ENCODE data around the gene ZNF554.

The ZNF554 gene

DNA sequence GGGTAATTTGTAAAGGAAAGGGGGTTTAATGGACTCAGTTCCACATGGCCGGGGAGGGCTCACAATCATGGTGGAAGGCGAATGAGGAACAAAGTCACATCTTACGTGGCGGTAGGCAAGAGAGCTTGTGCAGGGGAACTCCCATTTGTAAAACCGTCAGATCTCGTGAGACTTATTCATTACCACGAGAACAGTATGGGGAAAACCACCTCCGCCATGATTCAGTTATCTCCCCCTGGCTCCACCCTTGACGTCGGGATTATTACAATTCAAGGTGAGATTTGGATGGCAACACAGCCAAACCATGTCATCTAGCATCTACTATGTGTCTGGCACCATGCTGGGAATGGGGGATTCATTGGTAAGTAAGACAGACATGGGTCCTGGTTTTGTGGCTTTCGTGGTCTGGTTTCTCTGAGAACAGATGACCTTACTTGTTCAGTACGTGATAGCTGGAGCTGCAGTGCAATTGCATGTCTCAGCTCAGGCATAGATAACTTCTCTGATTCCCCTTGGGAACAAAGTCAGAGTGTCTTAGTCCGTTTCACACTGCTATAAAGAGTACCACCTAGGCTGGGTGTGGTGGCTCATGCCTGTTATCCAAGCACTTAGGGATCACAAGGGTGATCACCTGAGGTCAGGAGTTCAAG, 8.3 kb downstream of the ZNF554 start:
- no peak for DNase-seq (ENCODE audit: low read depth in 2 of 2)

DNA sequence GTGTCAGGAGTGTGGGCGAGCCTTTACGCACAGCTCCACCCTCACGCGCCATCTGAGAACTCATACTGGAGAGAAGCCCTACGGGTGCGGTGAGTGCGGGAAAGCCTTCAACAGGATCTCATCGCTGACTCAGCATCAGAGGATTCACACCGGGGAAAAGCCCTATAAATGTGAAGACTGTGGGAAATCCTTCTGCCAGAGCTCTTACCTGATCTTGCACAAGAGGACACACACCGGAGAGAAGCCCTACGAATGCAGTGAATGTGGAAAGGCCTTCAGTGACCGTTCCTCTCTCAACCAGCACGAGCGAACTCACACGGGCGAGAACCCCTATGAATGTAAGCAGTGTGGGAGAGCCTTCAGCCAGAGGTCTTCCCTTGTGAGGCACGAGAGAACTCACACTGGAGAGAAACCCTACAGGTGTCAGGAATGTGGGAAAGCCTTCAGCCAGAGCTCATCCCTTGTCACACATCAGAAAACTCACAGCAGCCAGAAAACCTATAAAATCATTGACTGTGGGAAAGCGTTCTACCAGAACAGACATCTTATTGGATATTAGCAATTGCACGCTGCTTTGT, 14.7 kb downstream of the ZNF554 start:
- DNase-seq (ENCODE audit: low read depth in 2 of 2), result no peak

DNA sequence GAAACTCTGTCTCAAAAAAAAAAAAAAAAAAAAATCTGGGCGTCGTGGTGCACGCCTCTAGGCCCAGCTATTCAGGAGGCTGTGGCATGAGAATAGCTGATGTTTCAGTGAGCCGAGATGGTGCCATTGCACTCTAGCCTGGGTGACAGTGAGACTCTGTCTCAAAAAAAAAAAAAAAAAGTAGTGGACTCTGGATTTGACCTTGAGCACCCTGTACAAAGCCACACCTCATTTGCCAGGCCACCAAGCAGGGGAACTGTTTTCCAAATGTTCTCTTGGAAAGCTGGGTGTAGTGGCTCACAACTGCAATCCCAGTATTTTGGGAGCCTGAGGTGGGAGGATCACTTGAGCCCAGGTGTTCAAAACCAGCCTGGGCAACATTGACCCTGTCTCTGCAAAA, 17.8 kb downstream of the ZNF554 start:
- no peak for DNase-seq (ENCODE audit: low read depth in 2 of 2)

DNA sequence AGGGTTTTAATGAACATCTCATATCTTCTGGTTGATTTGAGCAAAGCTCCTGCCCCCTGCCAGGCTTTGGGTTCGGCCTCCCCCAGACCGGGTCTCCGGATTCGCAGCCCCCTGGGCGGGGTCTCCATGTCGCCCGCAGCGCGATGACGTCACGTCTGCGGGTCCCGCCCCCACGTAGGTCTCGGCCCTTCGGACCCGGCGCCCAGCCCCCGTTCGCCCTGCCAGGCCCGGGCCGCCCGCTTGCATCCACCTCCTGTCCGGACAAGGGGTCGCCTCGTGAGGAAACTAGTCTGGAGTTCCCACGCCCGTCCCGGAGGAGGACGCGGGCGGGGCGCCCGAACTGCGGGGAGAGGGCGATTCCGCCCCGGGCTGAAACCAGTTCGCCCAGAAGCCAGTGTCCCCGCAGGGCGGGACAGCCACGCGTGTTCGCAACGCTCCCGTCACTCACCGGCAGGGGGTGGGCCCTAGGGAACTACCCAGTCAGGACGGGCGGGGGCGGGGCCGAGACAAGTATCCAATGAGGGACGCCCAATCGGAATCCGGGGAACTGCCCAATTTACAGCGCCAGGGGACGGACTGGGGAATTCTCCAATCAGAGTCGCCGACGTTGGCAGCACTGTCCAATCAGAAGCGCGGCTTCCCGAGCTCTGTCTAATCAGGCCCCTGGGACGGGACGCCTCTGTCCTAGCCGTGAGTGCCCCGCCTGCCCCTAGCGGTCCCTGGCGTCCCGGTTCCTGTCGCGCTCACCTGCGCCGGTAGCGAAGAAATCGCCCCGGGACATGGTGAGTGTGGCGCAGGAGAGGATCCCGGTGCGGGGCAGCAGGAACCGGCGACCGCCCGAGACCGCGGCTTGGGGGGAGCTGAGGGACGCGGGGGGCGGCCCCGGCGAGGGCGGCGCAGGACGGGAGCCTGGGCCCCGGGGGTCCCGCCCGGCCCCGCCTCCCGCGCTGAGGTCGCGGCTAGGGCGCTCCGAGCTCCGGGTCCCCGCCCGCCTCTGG, 21.4 kb downstream of the ZNF554 start, which contains the start of gene ZNF555:
TSS of gene ZNF555 (plus strand) at position 682 of the 998 bp plus-strand sequence. CDS start at position 780, 98 bp downstream.
- DNase-seq (ENCODE audit: low read depth in 2 of 2), result peak; percentile 97

DNA sequence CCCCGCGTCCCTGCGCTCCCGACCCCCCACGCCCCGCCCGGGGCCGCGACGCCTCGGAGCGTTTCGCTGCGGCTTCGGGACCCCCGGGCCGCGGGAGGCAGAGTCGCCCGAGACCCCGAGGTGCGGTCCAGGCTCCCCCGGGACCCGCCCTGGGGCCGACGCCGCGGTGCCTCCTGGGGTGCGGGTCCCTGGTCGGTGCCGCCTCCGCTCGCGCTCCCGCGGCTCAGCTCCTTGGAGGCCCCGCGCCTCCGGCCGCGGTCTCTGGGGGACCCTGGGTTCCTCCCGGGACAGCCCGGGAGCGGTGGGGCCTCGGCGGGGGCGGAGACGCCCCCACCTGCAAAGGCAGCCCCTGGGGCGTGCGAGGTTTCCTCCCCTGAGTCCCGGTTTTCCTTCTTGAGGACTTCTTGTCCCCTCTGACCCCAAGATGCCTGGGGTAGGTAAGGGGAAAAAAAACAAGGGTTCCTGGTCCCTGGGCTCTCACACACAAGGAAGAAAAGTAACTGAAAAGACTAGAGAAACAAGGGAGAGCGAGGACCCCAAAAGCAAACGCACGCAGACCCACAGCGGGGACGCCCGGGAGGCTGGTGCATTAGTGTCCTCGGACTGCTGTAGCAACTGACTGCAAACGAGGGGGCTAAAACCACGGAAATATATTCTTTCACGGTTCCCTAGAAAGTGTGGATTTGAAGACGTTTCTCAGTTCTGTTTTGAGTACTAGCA, 22.3 kb downstream of the ZNF554 start:
- DNase-seq (ENCODE audit: low read depth in 2 of 2), result no peak

DNA sequence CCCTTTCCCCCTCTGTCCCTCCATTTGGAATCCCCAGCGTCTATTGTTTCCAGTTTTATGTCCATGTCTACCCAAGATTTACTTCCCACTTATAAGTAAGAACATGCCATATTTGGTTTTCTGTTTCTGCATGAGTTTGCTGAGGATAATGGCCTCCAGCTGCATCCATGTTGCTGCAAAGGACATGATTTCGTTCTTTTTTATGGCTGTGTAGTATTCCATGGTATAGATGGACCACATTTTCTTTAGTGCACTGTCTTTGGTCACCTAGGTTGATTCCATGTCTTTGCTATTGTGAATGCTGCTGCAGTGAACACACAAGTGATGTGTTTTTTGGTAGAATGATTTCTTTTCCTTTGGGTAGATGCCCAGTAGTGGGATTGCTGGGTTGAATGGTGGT, 25.4 kb downstream of the ZNF554 start:
- DNase-seq (ENCODE audit: low read depth in 2 of 2), result no peak

GRCh38 chr19:2846180-2846894, 26.7 kb downstream of the ZNF554 start:
- no peak for DNase-seq (ENCODE audit: low read depth in 2 of 2)

DNA sequence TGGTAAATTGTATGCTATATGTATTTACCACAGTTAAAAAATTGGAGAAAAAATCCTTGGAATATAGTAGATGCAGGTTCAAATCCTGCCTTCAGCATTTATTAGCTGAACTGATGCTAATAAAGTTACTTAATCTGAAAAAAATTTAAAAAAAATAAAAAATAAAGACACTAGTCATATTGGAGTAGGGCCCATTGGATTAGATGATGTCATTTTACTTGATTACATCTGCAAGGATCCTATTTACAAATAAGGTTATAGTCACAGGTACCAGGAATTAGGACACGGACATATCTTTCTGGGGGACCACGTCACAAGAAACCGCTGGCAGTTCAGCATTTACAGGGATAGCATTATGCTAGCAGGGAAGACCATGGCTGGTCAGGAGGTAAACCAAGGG, 27.8 kb downstream of the ZNF554 start:
- DNase-seq (ENCODE audit: low read depth in 2 of 2), result no peak

DNA sequence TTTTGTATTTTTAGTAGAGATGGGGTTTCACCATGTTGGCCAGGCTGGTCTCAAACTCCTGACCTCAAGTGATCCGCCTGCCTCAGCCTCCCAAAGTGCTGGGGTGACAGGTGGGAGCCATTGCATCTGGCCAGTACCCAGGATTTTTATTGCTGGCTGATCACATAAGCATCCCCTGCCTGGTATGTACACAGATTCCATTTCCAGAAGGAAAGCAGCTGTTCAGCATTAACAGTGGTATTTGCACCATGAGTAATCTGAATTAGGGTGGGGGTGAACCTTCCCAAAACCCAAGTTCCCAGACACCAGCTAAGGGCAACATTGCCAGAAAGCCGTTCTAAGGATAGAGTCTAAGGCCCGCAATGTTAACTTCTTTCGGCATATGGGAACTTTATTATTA, 28.9 kb downstream of the ZNF554 start:
- DNase-seq (ENCODE audit: low read depth in 2 of 2), result peak; percentile 6 to 15

GRCh38 chr19:2850256-2850925, 30.7 kb downstream of the ZNF554 start:
- DNase-seq (ENCODE audit: low read depth in 2 of 2), result no peak

GRCh38 chr19:2852598-2852997, 32.9 kb downstream of the ZNF554 start:
- no peak for DNase-seq (ENCODE audit: low read depth in 2 of 2)

GRCh38 chr19:2853015-2853606, 33.4 kb downstream of the ZNF554 start:
- DNase-seq (ENCODE audit: low read depth in 2 of 2), result no peak

DNA sequence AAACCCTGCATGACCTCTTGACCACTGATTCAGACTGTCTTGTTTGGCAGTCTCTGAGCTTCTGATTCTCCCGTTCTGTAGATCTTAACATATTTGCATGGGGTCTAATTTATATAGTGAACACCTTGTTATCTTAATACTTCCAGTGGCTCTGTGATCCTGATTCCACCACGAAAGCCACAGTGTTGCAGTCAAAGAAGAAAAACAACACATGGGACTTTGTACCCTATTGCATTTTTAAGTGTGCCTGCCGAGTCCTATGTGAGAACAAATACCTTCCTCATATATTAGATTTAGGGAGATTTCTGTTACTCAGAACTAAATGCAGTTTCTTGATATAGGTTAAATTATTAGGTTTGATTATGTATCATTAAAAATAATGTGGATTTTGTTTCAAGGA, 35.2 kb downstream of the ZNF554 start:
- no peak for DNase-seq (ENCODE audit: low read depth in 2 of 2)

DNA sequence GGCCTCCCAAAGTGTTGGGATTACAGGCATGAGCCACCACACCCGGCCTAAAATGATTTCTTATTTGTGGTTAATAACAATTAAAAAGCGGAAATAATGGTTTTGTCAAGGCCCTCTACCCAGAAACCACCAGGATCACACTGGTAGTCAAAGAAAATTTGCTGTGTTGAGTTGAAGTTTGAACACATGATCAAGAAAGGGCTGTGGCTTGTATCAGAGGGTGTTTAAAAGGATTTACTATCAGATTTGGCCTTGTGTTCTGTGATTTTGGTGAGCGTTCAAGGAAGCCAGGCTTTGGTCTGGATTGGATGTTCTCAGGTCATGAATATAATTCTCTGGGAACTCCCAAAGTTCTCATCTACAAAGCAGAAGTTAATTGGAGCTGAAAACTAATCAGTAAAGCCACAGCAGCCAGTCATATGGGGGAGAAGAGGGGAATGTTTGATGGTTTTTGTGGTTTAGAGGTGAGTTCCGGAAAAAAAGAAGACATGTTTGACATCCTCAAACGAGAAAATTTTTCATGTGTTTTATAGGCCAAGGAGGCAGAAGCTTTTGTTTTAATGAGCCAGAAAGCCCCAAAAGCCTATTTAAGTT, 36.9 kb downstream of the ZNF554 start:
- DNase-seq (ENCODE audit: low read depth in 2 of 2), result no peak

DNA sequence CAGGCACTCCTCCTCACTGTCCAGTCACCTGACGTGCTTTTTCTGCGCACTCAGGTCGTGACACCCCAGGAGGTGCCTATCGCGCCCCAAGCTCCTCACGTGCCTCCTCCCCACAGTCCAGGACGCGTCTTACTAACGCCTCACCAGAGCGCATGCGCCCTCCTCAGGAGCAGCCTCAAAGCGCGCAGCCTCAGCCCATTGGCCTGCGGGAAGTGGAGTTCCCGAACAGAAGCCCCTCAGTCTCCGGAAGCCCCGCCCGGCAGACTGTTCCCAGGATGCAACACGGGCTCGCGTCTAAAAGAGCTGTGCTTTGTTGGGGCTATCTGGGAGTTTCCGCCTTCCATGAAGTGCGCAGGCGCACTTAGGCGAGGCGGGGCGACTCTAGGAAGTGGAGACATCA, 39.2 kb downstream of the ZNF554 start:
- DNase-seq (ENCODE audit: low read depth in 2 of 2), result no peak

DNA sequence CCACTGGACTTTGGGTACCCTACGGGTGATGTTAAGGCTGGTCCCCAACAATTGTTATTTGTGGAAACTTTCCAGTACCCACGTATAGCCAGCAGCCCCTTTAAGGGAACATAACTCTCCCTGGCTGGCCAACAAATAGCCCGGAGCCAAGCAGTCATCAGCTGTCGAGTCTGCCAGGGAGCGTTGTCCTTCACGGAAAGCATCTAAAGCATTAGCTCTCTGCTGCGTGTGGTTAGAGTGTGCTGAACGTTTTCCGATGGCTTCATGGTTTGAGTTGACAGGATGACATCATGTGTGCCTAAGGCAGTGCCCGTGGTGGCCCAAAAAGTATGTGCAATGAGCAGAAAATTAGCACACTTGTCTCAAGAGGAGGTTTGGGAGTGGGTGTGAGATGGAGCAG, 44.1 kb downstream of the ZNF554 start:
- DNase-seq (ENCODE audit: low read depth in 2 of 2), result no peak

- DNase-seq (ENCODE audit: low read depth in 2 of 2), result no peak
These were observed 45.8 kb downstream of the ZNF554 start for GRCh38 chr19:2865334-2866100.

- DNase-seq (ENCODE audit: low read depth in 2 of 2), result no peak
These were observed 46.9 kb downstream of the ZNF554 start for GRCh38 chr19:2866495-2867024.

All from fibroblast of skin of left biceps (primary cell).